SK-N-SH (cell line): ENCODE measurements around the gene MED26.

Source experiments
- CTCF ChIP-seq: fragments of 200-600 bp; sonication (generic); IDR thresholded peaks from 2 replicates; pipeline ENCODE4 v1.6.1; 2017; ENCODE audit warnings: antibody characterized with exemption, mild to moderate bottlenecking, moderate library complexity
- EP300 ChIP-seq, 2 experiments: IDR thresholded peaks; 2 replicates each; pipeline versions ENCODE4 v1.4.0 to v1.6.1; 2012; ENCODE audit warnings: borderline replicate concordance in 1 of 2, low read depth in 1 of 2, low read length in 1 of 2
- EZH2phosphoT487 ChIP-seq: fragments of 200-600 bp; sonication (generic); IDR thresholded peaks from 2 replicates; pipeline ENCODE4 v1.6.1; 2017; ENCODE audit warnings: low read depth, mixed run types, mild to moderate bottlenecking, antibody characterized with exemption, moderate library complexity, borderline replicate concordance
- JUND ChIP-seq: IDR thresholded peaks from 2 replicates; pipeline ENCODE4 v1.4.0; 2012
- NRF1 ChIP-seq: IDR thresholded peaks from 2 replicates; pipeline ENCODE4 v1.6.1; 2012; ENCODE audit warnings: low read depth, mild to moderate bottlenecking, low read length
- POLR2AphosphoS5 ChIP-seq: IDR thresholded peaks from 2 replicates; pipeline ENCODE4 v1.6.1; 2012; ENCODE audit warnings: low read depth, low read length
- RAD21 ChIP-seq: IDR thresholded peaks from 2 replicates; pipeline ENCODE4 v1.6.1; 2012; ENCODE audit warnings: mild to moderate bottlenecking, low read length
- REST ChIP-seq: IDR thresholded peaks from 2 replicates; pipeline ENCODE4 v1.6.1; 2012; ENCODE audit warnings: mild to moderate bottlenecking, low read depth, low read length, moderate library complexity
- RFX5 ChIP-seq: IDR thresholded peaks from 2 replicates; pipeline ENCODE4 v1.6.1; 2012; ENCODE audit warnings: mild to moderate bottlenecking, improper control_type of control experiment, low read length
- TAF1 ChIP-seq: IDR thresholded peaks from 2 replicates; pipeline ENCODE4 v1.6.1; 2012; ENCODE audit warnings: low read depth, mild to moderate bottlenecking, low read length, moderate library complexity, borderline replicate concordance
- TEAD4 ChIP-seq: IDR thresholded peaks from 2 replicates; pipeline ENCODE4 v1.4.0; 2012; ENCODE audit warnings: mild to moderate bottlenecking, borderline replicate concordance; ENCODE audit not compliant: insufficient read depth
- USF2 ChIP-seq: fragments of 150-350 bp; IDR thresholded peaks from 2 replicates; pipeline ENCODE4 v1.6.1; 2017; ENCODE audit warnings: antibody characterized with exemption, low read length, low read depth, borderline replicate concordance
- YY1 ChIP-seq: IDR thresholded peaks from 2 replicates; pipeline ENCODE4 v1.4.0; 2012; ENCODE audit warnings: low read depth, mild to moderate bottlenecking

- TF ChIP-seq JUND (no peak), CTCF (no peak), RAD21 (no peak), USF2 (no peak), NRF1 (no peak), EZH2phosphoT487 (no peak), YY1 (no peak), TEAD4 (no peak), EP300 (IDR thresholded peaks at IDR 0.05; ENCODE audit: borderline replicate concordance in 1 of 2, low read depth in 1 of 2, low read length in 1 of 2) (no peak), REST (no peak), TAF1 (no peak), POLR2AphosphoS5 (no peak), RFX5 (no peak)
These were observed 42.1 kb downstream of the MED26 start for GRCh38 chr19:16585808-16586476.
